Measurements from ENCODE around the gene ANO7. TPM values are rescaled to one million over a fixed set of nuclear protein-coding genes. Genes with fewer than 3 reads are reported as not detected.

The ANO7 gene
- polyA plus RNA-seq, 1 donor from 2014 or later: not detected

DNA sequence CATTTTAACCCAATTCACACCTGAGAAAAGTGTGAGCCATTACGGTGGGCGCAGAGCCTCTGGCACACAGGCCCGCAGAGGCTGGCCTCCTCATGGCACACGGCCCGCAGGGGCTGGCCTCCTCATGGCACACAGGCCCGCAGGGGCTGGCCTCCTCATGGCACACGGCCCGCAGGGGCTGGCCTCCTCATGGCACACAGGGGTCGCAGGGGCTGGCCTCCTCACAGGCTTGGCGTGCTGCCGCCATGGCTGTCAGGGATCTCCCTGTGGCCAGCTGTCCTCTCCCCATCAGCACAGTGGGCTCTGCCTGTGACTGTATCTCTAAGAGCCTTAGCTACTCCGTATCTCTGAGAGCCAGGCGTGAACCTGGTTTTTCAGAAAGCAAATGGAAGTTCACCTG is 24.6 kb downstream of the ANO7 start:
- Histone ChIP-seq H3K36me3 (ENCODE audit: insufficient read depth, low read length) (no peaks in the 10 kb centered on the region), H3F3A (ENCODE audit: insufficient read depth, low read length, poor library complexity, severe bottlenecking) (no peaks in the 10 kb centered on the region), H3K9me2 (ENCODE audit: insufficient read depth, low read length) (no peaks in the 10 kb centered on the region), H3K79me2 (replicated peaks; ENCODE audit: insufficient read depth, low read length) (no peaks in the 10 kb centered on the region), H4K20me1 (ENCODE audit: insufficient read depth) (no peaks in the 10 kb centered on the region), H3K27ac (ENCODE audit: low read length) (no peak overlapping the region), H3K4me2 (ENCODE audit: low read length) (no peak overlapping the region), H3K4me3 (ENCODE audit: low read length) (no peak overlapping the region), H2AFZ (ENCODE audit: low read depth, low read length) (no peak overlapping the region), H3K9ac (ENCODE audit: low read length) (no peak overlapping the region), H3K9me3 (ENCODE audit: low read length) (no peaks in the 10 kb centered on the region), H3K27me3 (ENCODE audit: insufficient read depth, low read depth, low read length) (no peaks in the 10 kb centered on the region)
- TF ChIP-seq, protein P1, sequence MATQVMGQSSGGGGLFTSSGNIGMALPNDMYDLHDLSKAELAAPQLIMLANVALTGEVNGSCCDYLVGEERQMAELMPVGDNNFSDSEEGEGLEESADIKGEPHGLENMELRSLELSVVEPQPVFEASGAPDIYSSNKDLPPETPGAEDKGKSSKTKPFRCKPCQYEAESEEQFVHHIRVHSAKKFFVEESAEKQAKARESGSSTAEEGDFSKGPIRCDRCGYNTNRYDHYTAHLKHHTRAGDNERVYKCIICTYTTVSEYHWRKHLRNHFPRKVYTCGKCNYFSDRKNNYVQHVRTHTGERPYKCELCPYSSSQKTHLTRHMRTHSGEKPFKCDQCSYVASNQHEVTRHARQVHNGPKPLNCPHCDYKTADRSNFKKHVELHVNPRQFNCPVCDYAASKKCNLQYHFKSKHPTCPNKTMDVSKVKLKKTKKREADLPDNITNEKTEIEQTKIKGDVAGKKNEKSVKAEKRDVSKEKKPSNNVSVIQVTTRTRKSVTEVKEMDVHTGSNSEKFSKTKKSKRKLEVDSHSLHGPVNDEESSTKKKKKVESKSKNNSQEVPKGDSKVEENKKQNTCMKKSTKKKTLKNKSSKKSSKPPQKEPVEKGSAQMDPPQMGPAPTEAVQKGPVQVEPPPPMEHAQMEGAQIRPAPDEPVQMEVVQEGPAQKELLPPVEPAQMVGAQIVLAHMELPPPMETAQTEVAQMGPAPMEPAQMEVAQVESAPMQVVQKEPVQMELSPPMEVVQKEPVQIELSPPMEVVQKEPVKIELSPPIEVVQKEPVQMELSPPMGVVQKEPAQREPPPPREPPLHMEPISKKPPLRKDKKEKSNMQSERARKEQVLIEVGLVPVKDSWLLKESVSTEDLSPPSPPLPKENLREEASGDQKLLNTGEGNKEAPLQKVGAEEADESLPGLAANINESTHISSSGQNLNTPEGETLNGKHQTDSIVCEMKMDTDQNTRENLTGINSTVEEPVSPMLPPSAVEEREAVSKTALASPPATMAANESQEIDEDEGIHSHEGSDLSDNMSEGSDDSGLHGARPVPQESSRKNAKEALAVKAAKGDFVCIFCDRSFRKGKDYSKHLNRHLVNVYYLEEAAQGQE (IDR thresholded peaks at IDR 0.05; ENCODE audit: borderline replicate concordance): no peak
- TF ChIP-seq MXI1 (conservative IDR thresholded peaks at IDR 0.05; ENCODE audit: poor library complexity, severe bottlenecking): no peak
- no peak for TF ChIP-seq EZH2 (IDR thresholded peaks at IDR 0.05; ENCODE audit: borderline replicate concordance, insufficient read depth, low read length, poor library complexity, severe bottlenecking)
- TF ChIP-seq RAD21 (conservative IDR thresholded peaks at IDR 0.05): no peak
- no peak for TF ChIP-seq SMC3 (conservative IDR thresholded peaks at IDR 0.05; ENCODE audit: poor library complexity)
- TF ChIP-seq, protein P2, sequence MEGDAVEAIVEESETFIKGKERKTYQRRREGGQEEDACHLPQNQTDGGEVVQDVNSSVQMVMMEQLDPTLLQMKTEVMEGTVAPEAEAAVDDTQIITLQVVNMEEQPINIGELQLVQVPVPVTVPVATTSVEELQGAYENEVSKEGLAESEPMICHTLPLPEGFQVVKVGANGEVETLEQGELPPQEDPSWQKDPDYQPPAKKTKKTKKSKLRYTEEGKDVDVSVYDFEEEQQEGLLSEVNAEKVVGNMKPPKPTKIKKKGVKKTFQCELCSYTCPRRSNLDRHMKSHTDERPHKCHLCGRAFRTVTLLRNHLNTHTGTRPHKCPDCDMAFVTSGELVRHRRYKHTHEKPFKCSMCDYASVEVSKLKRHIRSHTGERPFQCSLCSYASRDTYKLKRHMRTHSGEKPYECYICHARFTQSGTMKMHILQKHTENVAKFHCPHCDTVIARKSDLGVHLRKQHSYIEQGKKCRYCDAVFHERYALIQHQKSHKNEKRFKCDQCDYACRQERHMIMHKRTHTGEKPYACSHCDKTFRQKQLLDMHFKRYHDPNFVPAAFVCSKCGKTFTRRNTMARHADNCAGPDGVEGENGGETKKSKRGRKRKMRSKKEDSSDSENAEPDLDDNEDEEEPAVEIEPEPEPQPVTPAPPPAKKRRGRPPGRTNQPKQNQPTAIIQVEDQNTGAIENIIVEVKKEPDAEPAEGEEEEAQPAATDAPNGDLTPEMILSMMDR (IDR thresholded peaks at IDR 0.05; ENCODE audit: poor library complexity, severe bottlenecking): no peak
- TF ChIP-seq TAF1 (IDR thresholded peaks at IDR 0.05; ENCODE audit: low read depth): no peak
- no peak for TF ChIP-seq EP300 (conservative IDR thresholded peaks at IDR 0.05; ENCODE audit: poor library complexity, severe bottlenecking)
- TF ChIP-seq POLR2AphosphoS5 (IDR thresholded peaks at IDR 0.05): no peak

DNA sequence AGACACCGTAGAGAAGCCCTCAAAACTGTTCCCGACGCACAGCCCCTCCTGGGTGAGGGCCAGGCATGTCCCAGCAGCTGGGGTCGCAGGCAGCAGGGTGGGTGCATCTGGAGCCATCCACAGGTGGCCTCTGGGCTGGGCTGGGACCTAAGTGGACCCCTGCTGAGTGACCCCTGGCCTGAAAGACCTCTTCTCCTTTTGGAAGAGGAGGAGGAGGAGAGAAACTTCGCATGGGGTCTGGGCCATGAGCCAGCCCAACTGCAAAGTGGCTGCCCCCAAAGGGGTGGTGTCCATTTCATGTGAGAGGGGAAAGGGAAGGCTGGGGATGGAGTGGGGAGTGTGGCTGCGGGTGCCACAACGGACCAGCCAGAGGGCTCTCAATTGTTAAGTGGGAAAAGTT is 25.1 kb downstream of the ANO7 start:
- Histone ChIP-seq H4K20me1 (ENCODE audit: insufficient read depth) (no peaks in the 10 kb centered on the region), H3K27ac (ENCODE audit: low read length) (no peak overlapping the region), H3K4me2 (ENCODE audit: low read length) (no peak overlapping the region), H3K9me2 (ENCODE audit: insufficient read depth, low read length) (no peaks in the 10 kb centered on the region), H3K9me3 (ENCODE audit: low read length) (no peaks in the 10 kb centered on the region), H3K79me2 (replicated peaks; ENCODE audit: insufficient read depth, low read length) (no peaks in the 10 kb centered on the region), H3K36me3 (ENCODE audit: insufficient read depth, low read length) (no peaks in the 10 kb centered on the region), H3K27me3 (ENCODE audit: insufficient read depth, low read depth, low read length) (peaks cover under 1% of the 10 kb centered on the region), H3K9ac (ENCODE audit: low read length) (no peak overlapping the region), H3F3A (ENCODE audit: insufficient read depth, low read length, poor library complexity, severe bottlenecking) (no peaks in the 10 kb centered on the region), H2AFZ (ENCODE audit: low read depth, low read length) (no peak overlapping the region), H3K4me3 (ENCODE audit: low read length) (no peak overlapping the region)
- TF ChIP-seq RAD21 (conservative IDR thresholded peaks at IDR 0.05) (no peak), EZH2 (IDR thresholded peaks at IDR 0.05; ENCODE audit: borderline replicate concordance, insufficient read depth, low read length, poor library complexity, severe bottlenecking) (no peak), TAF1 (IDR thresholded peaks at IDR 0.05; ENCODE audit: low read depth) (no peak), MXI1 (conservative IDR thresholded peaks at IDR 0.05; ENCODE audit: poor library complexity, severe bottlenecking) (no peak), EP300 (conservative IDR thresholded peaks at IDR 0.05; ENCODE audit: poor library complexity, severe bottlenecking) (no peak), POLR2AphosphoS5 (IDR thresholded peaks at IDR 0.05) (no peak), SMC3 (conservative IDR thresholded peaks at IDR 0.05; ENCODE audit: poor library complexity) (no peak)
- TF ChIP-seq, protein P2 (IDR thresholded peaks at IDR 0.05; ENCODE audit: poor library complexity, severe bottlenecking): no peak
- TF ChIP-seq, protein P1 (IDR thresholded peaks at IDR 0.05; ENCODE audit: borderline replicate concordance): no peak

All from neural cell (in vitro differentiated cells).